Ovary (tissue), 3 donors: ENCODE measurements around the gene DLG1.

Source experiments
- EP300 ChIP-seq: sonication (generic); formaldehyde crosslinking; IDR thresholded peaks from one replicate; pipeline ENCODE4 v1.6.1; 2017; ENCODE audit warnings: antibody characterized with exemption
- POLR2A ChIP-seq: fragments of 450-650 bp; IDR thresholded peaks from one replicate; pipeline ENCODE4 v1.6.1; 2017; ENCODE audit warnings: antibody characterized with exemption, mild to moderate bottlenecking, moderate library complexity
- TF ChIP-seq, protein P1 (sequence below), 3 donors: fragments of 450-650 bp in 2 of 3; fragments of 200-600 bp in 1 of 3; IDR thresholded peaks; one replicate each; pipeline versions ENCODE4 v1.5.1 to v1.8.0; 2016 to 2022; ENCODE audit warnings: antibody characterized with exemption in 3 of 3, mild to moderate bottlenecking in 1 of 3
- donor health status: DM: no; HTN: no; CAD: no.

DNA sequence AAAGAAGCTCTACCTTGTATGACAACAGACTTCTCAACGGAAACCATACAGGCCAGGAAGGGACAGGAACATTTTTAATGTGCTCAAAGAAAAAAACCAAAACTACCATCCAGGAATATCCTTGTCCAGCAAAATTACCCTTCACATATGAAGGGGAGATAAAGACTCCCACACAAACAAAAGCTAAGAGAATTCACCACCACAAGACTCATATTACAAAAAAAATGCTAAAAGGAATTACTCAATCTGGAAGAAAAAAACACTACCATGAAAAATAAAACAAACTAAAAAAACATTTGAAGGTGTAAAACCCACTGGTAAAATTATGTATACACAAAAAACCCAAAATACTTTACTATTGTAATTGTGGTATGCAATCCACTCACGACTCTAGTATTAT is 57.2 kb downstream of the DLG1 start:
- TF ChIP-seq EP300: no peak
- TF ChIP-seq, protein P1, sequence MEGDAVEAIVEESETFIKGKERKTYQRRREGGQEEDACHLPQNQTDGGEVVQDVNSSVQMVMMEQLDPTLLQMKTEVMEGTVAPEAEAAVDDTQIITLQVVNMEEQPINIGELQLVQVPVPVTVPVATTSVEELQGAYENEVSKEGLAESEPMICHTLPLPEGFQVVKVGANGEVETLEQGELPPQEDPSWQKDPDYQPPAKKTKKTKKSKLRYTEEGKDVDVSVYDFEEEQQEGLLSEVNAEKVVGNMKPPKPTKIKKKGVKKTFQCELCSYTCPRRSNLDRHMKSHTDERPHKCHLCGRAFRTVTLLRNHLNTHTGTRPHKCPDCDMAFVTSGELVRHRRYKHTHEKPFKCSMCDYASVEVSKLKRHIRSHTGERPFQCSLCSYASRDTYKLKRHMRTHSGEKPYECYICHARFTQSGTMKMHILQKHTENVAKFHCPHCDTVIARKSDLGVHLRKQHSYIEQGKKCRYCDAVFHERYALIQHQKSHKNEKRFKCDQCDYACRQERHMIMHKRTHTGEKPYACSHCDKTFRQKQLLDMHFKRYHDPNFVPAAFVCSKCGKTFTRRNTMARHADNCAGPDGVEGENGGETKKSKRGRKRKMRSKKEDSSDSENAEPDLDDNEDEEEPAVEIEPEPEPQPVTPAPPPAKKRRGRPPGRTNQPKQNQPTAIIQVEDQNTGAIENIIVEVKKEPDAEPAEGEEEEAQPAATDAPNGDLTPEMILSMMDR (IDR thresholded peaks at IDR 0.05): no peak
- TF ChIP-seq POLR2A: no peak
